ENCODE results near the gene BCL11B. TPM values are rescaled to one million over a fixed set of nuclear protein-coding genes. Genes with fewer than 3 reads are reported as not detected.
A peak's percentile ranks its signal among the peaks of the same experiment; 100 is the strongest.

Gene BCL11B
- total RNA-seq, 1 experiment from 2014 or later: 0.24 TPM

DNA sequence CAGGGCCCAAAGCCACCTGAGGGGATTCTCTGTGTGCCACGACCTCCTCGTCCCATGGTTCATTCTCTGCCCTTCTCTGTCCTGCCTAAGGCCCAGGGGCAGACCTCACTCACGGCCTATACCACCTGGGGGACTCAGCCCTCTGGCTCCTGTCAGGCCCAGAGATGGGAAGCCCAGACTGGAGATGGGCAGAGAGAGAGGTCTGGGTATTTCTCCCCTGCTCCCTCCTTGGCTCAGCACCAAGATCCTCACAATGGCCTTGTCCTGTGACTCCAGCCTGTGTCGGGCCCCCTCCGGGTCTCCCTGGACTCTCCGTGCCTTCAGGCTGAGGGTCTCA, 46.9 kb upstream of the BCL11B start:
- H3K9me3 Mint-ChIP-seq (ENCODE audit: low read depth, unreplicated experiment): no peaks in the 10 kb centered on the region
- H3K36me3 Mint-ChIP-seq (ENCODE audit: insufficient read depth, unreplicated experiment): no peaks in the 10 kb centered on the region
- no TSS peak for BruUV-seq (replicated peaks)
- H3K4me1 Mint-ChIP-seq (ENCODE audit: low read depth, unreplicated experiment): peaks cover 41% of the 10 kb centered on the region
- intact Hi-C loops (cut with micrococcal nuclease; ENCODE audit: unreplicated experiment): loop anchor here (1.0 kb wide), 1 partner anchor 46 kb away; no protein-coding TSS in a partner anchor
- no peak overlapping the region for H3K27ac Mint-ChIP-seq (ENCODE audit: unreplicated experiment)
- no peak overlapping the region for H3K4me3 Mint-ChIP-seq (ENCODE audit: low read depth, unreplicated experiment)
- no peaks in the 10 kb centered on the region for H3K27me3 Mint-ChIP-seq (ENCODE audit: unreplicated experiment)
- DNase-seq: no peak
- TF ChIP-seq, protein P1, sequence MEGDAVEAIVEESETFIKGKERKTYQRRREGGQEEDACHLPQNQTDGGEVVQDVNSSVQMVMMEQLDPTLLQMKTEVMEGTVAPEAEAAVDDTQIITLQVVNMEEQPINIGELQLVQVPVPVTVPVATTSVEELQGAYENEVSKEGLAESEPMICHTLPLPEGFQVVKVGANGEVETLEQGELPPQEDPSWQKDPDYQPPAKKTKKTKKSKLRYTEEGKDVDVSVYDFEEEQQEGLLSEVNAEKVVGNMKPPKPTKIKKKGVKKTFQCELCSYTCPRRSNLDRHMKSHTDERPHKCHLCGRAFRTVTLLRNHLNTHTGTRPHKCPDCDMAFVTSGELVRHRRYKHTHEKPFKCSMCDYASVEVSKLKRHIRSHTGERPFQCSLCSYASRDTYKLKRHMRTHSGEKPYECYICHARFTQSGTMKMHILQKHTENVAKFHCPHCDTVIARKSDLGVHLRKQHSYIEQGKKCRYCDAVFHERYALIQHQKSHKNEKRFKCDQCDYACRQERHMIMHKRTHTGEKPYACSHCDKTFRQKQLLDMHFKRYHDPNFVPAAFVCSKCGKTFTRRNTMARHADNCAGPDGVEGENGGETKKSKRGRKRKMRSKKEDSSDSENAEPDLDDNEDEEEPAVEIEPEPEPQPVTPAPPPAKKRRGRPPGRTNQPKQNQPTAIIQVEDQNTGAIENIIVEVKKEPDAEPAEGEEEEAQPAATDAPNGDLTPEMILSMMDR (IDR thresholded peaks at IDR 0.05; ENCODE audit: unreplicated experiment): no peak
- CTCF ChIA-PET: interaction anchor here (1.3 kb wide), 1 partner anchor 11 kb away, joined by 3 read pairs; no protein-coding TSS in a partner anchor

DNA sequence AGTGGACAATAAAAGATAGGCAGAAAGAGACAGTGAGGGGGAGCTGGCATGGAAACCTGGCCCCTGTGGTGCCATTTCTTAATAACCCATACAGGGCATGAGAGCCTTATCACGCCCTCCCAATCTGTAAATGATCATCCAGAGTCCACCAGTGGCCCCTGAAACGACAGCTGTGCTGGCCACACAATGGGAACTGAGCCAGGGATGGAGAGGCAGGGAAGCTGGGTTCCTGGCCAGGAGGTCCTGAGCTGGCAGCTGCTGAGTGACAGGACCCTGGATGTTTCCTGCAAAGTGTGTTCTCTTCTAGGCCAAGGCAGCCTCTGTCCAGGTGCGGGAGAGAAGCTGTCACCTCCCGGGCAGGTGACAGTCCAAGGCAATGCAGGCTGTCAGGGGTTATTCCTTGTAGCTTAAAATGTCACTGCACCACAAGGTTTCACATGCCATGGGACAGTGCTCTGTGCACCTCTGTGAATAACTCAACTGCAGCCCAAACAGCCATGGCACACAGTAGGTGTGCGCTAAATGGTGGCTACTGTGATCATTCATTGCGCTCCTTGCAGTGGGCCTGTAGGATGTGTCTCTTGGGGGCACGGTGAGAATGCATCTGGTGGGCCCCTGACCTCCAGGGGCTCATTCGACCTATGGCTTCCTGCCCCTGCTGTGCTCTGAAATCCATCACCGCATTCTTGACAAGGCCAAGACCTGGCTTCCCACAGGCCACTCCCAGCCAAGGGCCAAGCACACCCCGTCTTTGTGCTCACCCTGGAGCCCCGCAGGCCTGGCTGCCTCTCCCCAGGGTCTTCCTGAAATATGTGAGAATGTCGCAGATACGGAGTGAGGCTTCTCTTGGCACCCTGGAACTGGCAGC, 46.3 kb upstream of the BCL11B start:
- Mint-ChIP-seq H3K27me3 (ENCODE audit: unreplicated experiment) (no peaks in the 10 kb centered on the region), H3K27ac (ENCODE audit: unreplicated experiment) (no peak overlapping the region), H3K4me3 (ENCODE audit: low read depth, unreplicated experiment) (no peak overlapping the region), H3K9me3 (ENCODE audit: low read depth, unreplicated experiment) (no peaks in the 10 kb centered on the region), H3K4me1 (ENCODE audit: low read depth, unreplicated experiment) (peaks cover 41% of the 10 kb centered on the region), H3K36me3 (ENCODE audit: insufficient read depth, unreplicated experiment) (no peaks in the 10 kb centered on the region)
- TF ChIP-seq, protein P1 (IDR thresholded peaks at IDR 0.05; ENCODE audit: unreplicated experiment): no peak
- BruUV-seq (replicated peaks): no TSS peak
- CTCF ChIA-PET: interaction anchor here (0.6 to 0.9 kb wide), 3 partner anchors 75 to 97 kb away, joined by 3 to 4 read pairs (median 3); no protein-coding TSS in a partner anchor
- DNase-seq: peak; percentile 52
- intact Hi-C loops (cut with micrococcal nuclease; ENCODE audit: unreplicated experiment): loop anchor here (1.0 kb wide), 1 partner anchor 45 kb away; no protein-coding TSS in a partner anchor

DNA sequence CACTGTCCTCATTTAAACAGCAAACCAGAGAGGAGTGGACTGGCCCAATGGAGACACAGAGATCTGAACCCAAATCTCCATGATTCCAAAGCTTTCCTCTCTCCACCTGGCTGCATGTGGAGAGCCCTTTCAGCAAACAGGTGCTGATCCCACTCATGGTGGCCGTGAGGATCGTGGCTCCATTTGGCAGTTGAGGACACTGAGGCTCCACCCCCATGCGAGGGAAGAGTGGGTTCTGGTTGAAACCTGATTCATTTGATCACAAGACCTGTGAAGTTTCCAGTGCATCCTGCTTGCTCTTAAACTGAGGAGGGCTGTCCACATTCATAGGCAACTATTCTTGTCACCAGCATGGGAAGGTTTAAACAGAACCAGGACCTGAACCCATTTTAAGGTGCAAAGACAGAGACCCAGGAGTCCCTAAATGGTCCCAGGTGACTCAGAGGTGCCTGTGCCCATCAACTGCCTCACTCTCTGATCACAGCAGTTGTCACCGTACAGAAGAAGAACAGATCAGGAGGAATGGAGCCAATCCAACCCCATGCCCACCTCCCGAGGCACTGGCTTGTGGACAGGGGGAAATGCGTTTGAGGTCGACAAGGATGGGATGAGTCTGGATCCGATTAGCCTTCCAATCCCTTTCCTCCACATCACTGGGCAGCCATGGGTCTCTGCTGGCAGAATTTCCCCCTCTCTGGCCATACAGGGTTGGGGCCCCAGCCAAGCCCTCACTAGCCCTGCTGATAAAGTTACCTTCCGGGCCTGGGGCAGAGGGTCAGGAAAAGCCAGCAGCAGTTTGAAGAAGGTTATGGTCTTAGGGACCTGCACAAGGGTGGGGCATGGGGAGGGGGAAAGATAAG, 45.5 kb upstream of the BCL11B start:
- no peak overlapping the region for H3K27ac Mint-ChIP-seq (ENCODE audit: unreplicated experiment)
- TF ChIP-seq, protein P1 (IDR thresholded peaks at IDR 0.05; ENCODE audit: unreplicated experiment): no peak
- H3K36me3 Mint-ChIP-seq (ENCODE audit: insufficient read depth, unreplicated experiment): no peaks in the 10 kb centered on the region
- CTCF ChIA-PET: interaction anchor here (0.6 to 0.9 kb wide), 3 partner anchors 76 to 98 kb away, joined by 3 to 4 read pairs (median 3); no protein-coding TSS in a partner anchor
- no peak overlapping the region for H3K4me3 Mint-ChIP-seq (ENCODE audit: low read depth, unreplicated experiment)
- no peaks in the 10 kb centered on the region for H3K27me3 Mint-ChIP-seq (ENCODE audit: unreplicated experiment)
- peaks cover 41% of the 10 kb centered on the region for H3K4me1 Mint-ChIP-seq (ENCODE audit: low read depth, unreplicated experiment)
- no peaks in the 10 kb centered on the region for H3K9me3 Mint-ChIP-seq (ENCODE audit: low read depth, unreplicated experiment)
- intact Hi-C loops (cut with micrococcal nuclease; ENCODE audit: unreplicated experiment): loop anchor here (1.0 kb wide), 1 partner anchor 44 kb away; no protein-coding TSS in a partner anchor
- no peak for DNase-seq
- BruUV-seq (replicated peaks): no TSS peak
